ENCODE results near the gene CZIB.

- TF ChIP-seq CTCF (IDR thresholded peaks at IDR 0.05) (no peak), POLR2A (IDR thresholded peaks at IDR 0.05) (no peak)
These were observed 37.1 kb downstream of the CZIB start for GRCh38 chr1:53183095-53183990.
